ENCODE data around the gene CSMD2. TPM values are rescaled to one million over a fixed set of nuclear protein-coding genes. Genes with fewer than 3 reads are reported as not detected.
"Not testable (repeated sequence)": the region's sequence is repeated elsewhere in the genome, so short reads cannot be mapped to it uniquely, and the experiment has no call there.

Gene CSMD2
- not detected for total RNA-seq

DNA sequence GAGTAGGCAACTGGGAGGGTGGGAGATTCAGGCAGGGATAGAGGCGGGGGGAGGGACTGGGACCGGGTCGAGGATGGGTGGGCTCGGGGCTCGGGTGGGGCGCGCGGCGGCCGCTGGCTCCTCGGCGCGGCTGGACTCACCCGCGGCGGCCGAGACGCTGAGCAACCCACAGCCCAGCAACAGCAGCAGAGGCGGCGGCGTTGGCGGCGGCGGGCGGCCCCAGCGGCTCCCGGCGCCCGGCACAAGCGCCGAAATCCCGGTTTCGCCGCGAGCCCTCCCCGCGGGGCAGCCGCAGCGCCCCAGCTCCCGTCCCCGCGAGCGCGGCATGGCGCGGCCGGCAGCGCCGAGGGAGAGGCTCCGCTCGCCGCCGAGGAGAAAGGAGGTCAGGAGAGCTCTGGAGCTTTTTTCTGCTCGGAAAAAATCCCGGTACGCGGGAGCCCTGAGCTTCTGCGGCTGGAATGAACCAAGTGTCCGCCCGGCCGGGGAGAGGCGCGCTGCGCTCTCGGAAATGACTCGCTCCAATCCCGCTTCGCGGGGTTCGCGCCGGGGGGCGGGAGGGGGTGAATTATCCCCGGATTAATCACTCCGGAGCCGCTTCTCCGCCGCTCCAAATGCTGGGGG, at the start of gene CSMD2:
Gene CSMD2 (minus strand): TSS at position 460 of the 621 bp plus-strand sequence. CDS start 133 bp downstream, at position 327.
- DNase-seq, result no peak
- Mint-ChIP-seq H3K4me1 (peaks cover 8% of the 10 kb centered on the region), H3K27me3 (peaks cover 77% of the 10 kb centered on the region), H3K4me3 (no peak within 1 kb of the TSS), H3K27ac (no peak within 1 kb of the TSS), H3K36me3 (ENCODE audit: low read depth) (peaks cover 5% of the 10 kb centered on the region), H3K9me3 (no peaks in the 10 kb centered on the region)
- CTCF ChIA-PET, result no interaction called here
- POLR2A ChIA-PET, result no interaction called here

DNA sequence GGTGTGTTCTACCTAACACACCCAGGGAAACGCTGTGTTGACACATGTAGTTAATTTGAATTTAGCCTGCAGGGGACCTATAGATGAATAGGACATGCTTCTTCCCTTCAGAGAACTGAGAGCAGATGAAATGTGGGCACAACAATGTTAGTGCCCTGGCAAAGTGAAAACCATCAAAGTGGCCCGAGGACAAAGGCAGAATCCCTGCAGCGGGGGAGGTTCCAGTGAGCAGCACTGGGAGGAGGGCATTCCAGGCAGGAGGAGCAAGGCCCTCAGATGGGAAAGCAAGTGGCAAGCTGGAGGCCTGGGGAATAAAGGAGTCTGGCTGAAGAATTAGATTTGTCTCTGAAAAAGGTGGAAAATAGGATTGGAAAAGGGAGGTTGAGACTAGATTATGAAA, 48.9 kb upstream of the CSMD2 start:
- no peak for DNase-seq
- no peak overlapping the region for H3K27ac Mint-ChIP-seq
- no peaks in the 10 kb centered on the region for H3K36me3 Mint-ChIP-seq (ENCODE audit: low read depth)
- H3K4me1 Mint-ChIP-seq, result no peaks in the 10 kb centered on the region
- ChIA-PET POLR2A (no interaction called here), CTCF (no interaction called here)
- H3K9me3 Mint-ChIP-seq, result no peaks in the 10 kb centered on the region
- no peaks in the 10 kb centered on the region for H3K27me3 Mint-ChIP-seq
- no peak overlapping the region for H3K4me3 Mint-ChIP-seq

DNA sequence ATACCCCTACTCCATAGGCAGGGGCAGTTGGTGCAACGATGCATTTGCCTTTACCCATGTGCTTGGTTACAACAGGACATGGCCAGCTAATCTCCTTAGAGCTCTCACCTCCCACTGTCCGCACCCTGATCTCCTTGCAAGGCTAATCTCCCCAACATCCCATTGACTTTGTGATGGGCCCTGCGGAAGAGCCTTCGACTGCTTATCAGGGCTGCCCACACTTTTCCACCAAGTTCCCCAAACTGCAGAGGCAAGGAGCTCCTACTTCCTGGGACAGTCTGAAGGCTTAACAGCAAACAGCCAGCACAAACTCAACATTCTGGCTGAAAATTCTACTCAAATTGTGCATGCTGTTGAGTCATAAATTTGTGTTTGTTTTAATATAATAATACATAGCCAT, 47.6 kb upstream of the CSMD2 start:
- DNase-seq, result no peak
- H3K4me3 Mint-ChIP-seq, result no peak overlapping the region
- POLR2A ChIA-PET, result no interaction called here
- no peak overlapping the region for H3K27ac Mint-ChIP-seq
- no peaks in the 10 kb centered on the region for H3K36me3 Mint-ChIP-seq (ENCODE audit: low read depth)
- H3K4me1 Mint-ChIP-seq, result no peaks in the 10 kb centered on the region
- no peaks in the 10 kb centered on the region for H3K27me3 Mint-ChIP-seq
- CTCF ChIA-PET, result interaction anchor here (1.0 kb wide), 1 partner anchor 9 kb away, joined by 3 read pairs; no protein-coding TSS in a partner anchor
- no peaks in the 10 kb centered on the region for H3K9me3 Mint-ChIP-seq

DNA sequence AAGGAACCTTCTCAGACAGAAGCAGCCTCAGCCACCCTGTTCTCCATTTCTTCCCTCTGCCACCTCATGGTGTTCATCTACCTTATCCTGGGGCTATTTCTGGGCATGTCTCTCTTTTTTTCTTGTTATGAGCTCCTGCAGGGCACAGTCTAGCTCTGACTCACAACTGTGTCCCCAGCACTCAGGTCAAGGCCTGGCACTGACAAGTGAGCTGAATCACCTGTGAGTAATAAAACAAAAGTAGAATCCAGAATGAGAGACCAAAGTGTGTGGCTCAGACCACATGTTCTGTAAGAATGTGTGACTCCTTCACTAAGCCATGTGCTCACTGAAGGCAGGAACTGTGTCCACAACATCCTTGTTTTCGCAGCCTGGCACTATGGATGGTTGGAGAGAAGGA, 34.9 kb upstream of the CSMD2 start:
- DNase-seq, result no peak
- Mint-ChIP-seq H3K4me1 (no peaks in the 10 kb centered on the region), H3K9me3 (no peaks in the 10 kb centered on the region), H3K4me3 (no peak overlapping the region), H3K27me3 (no peaks in the 10 kb centered on the region), H3K36me3 (ENCODE audit: low read depth) (no peaks in the 10 kb centered on the region), H3K27ac (no peak overlapping the region)
- CTCF ChIA-PET, result no interaction called here
- POLR2A ChIA-PET, result no interaction called here

DNA sequence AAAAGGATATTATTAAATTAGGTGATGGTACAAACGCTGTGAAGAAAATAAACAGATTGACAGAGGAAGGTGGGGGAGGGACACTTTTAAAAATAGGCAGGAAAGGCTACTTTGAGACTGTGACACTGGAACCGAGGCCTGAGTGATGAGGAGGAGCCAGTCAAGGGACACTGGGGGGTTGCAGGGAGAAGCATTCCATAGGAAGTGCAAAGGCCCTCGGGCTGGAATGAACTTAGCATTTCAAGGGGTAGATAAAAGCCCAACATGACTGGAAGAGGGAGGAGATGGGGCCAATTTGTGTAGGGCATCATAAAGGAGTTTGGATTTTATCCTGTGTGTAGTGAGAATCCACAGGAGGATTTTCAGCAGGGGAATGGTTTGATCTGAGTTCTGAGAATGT, 27.6 kb upstream of the CSMD2 start:
- ChIA-PET CTCF (no interaction called here), POLR2A (no interaction called here)
- Mint-ChIP-seq H3K4me1 (no peaks in the 10 kb centered on the region), H3K36me3 (ENCODE audit: low read depth) (no peaks in the 10 kb centered on the region), H3K27ac (no peak overlapping the region), H3K4me3 (no peak overlapping the region), H3K9me3 (peaks cover 9% of the 10 kb centered on the region), H3K27me3 (peaks cover 4% of the 10 kb centered on the region)
- DNase-seq, result no peak

DNA sequence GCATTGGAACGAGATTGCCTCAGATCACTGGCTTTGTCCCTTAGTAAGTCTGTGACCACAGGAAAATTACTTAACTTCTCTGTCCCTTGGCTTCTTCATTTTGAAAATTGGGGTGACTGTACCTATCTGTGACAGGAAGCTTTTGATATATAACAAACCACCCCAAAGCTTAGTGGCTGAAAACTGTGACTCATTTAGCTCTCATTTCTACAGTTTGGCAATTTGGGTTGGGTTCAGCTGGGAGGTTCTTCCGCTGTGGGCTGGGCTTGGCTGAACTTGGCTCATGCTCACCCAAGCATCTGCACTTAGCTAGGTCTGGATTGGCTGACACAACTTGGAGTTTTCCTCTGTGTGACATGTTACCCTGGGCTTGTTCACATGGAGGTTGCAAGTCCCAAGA, 25.7 kb upstream of the CSMD2 start:
- Mint-ChIP-seq H3K4me1 (no peaks in the 10 kb centered on the region), H3K4me3 (no peak overlapping the region), H3K27ac (no peak overlapping the region), H3K36me3 (ENCODE audit: low read depth) (no peaks in the 10 kb centered on the region), H3K9me3 (peaks cover 9% of the 10 kb centered on the region), H3K27me3 (peaks cover 4% of the 10 kb centered on the region)
- DNase-seq, result no peak
- CTCF ChIA-PET, result interaction anchor here (1.3 kb wide), 1 partner anchor 11 kb away, joined by 3 read pairs; no protein-coding TSS in a partner anchor
- POLR2A ChIA-PET, result no interaction called here

DNA sequence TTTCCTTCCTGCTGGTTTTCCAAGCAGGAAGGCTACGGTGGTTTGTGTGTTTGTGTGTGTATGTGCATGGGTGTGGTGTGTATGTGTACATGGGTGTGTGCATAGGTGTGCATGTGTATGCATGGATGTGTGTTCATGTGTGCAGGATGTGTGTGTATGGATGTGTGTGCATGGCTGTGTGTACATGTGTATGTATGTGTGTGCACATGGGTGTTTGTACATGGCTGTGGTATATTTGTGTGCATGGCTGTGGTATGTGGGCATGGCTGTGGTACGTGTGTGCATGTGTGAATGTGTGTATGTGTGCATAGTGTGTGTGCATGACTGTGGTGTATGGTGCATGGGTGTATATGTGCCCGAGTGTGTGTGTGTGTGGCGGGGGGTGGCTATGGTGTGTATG, 24.0 kb upstream of the CSMD2 start:
- H3K4me1 Mint-ChIP-seq, result no peaks in the 10 kb centered on the region
- no peak overlapping the region for H3K27ac Mint-ChIP-seq
- no peak overlapping the region for H3K4me3 Mint-ChIP-seq
- DNase-seq, result no peak
- peaks cover 5% of the 10 kb centered on the region for H3K27me3 Mint-ChIP-seq
- CTCF ChIA-PET, result no interaction called here
- POLR2A ChIA-PET, result no interaction called here
- no peaks in the 10 kb centered on the region for H3K36me3 Mint-ChIP-seq (ENCODE audit: low read depth)
- H3K9me3 Mint-ChIP-seq, result peaks cover 9% of the 10 kb centered on the region

DNA sequence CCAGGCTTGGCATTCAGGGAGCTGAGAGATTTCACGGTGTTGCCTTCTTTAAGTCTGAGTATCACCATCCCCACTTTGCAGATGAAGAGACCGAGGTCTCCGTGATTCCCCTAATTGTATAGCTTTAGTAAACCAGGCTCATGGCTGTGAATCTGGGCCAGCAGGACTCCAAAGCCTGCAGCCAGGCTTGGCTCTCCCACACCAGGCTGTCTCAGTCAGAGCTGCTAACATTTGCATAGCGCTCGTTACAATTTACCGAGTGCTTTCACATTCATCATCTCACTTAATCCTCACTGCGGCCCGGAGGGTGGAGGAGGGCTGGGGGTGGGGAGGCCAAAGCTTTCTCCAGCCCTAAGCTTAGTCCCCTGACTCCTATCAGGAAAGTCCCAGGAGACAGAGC, 23.4 kb upstream of the CSMD2 start:
- H3K4me3 Mint-ChIP-seq, result no peak overlapping the region
- no peaks in the 10 kb centered on the region for H3K4me1 Mint-ChIP-seq
- no peak for DNase-seq
- peaks cover 8% of the 10 kb centered on the region for H3K27me3 Mint-ChIP-seq
- ChIA-PET POLR2A (no interaction called here), CTCF (no interaction called here)
- H3K36me3 Mint-ChIP-seq (ENCODE audit: low read depth), result no peaks in the 10 kb centered on the region
- peaks cover 9% of the 10 kb centered on the region for H3K9me3 Mint-ChIP-seq
- no peak overlapping the region for H3K27ac Mint-ChIP-seq

DNA sequence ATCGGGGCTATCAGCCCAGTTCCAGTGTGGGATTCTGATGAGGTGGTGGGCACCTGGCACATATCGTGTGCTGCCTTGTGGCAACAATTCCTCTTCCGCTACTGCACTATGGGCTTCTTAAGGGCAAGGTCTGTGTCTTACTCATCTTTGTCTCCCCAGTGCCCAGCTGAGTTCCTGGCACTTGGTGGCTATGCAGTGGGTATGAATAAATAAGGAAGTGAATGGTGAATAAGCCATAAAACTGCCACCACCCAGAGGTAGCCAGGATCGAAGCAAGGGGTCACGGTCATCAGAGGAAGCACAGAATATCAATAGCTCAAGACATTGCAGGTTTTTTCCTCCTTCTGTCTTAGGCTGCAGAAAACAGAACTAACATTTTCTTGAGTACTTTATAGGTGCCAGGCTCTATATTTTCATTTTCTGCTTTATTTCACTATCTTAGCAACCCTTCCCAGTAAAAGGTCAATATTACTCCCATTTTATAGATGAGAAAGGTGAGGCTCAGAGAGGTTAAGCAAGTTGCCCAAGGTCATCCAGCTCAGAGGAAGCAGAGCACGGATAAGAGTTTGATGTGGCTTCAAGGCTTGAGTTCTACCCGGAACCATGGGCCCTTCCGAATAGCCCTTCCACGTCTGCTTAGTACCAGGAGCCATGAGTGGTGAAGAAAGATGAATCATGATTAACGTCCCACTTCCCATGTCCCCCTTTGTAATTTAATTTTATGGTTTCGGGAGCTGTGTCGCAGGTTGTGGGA, 21.9 kb upstream of the CSMD2 start:
- no peak overlapping the region for H3K4me3 Mint-ChIP-seq
- no peak for DNase-seq
- H3K27ac Mint-ChIP-seq, result no peak overlapping the region
- CTCF ChIA-PET, result no interaction called here
- H3K9me3 Mint-ChIP-seq, result peaks cover 9% of the 10 kb centered on the region
- H3K27me3 Mint-ChIP-seq, result peaks cover 10% of the 10 kb centered on the region
- no peaks in the 10 kb centered on the region for H3K36me3 Mint-ChIP-seq (ENCODE audit: low read depth)
- H3K4me1 Mint-ChIP-seq, result no peaks in the 10 kb centered on the region
- POLR2A ChIA-PET, result no interaction called here

DNA sequence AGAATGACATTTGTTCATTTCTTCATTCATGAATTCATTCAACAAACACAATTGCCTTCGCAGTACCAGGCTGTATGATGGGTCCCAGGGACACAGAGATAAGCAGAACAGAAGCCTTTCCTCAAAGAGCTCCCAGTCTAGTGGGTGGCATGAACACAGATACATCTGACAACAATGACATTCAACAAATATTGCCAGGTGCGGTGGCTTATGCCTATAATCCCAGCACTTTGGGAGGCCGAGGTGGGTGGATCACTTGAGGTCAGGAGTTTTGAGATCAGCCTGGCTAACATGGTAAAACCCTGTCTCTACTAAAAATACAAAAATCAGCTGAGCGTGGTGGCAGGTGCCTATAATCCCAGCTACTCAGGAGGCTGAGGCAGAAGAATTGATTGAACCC, 18.4 kb upstream of the CSMD2 start:
- H3K9me3 Mint-ChIP-seq; H3K4me3 Mint-ChIP-seq; CTCF ChIA-PET; H3K4me1 Mint-ChIP-seq; H3K27ac Mint-ChIP-seq; DNase-seq; POLR2A ChIA-PET; H3K36me3 Mint-ChIP-seq (ENCODE audit: low read depth): not testable (repeated sequence)
- peaks cover 14% of the 10 kb centered on the region for H3K27me3 Mint-ChIP-seq

DNA sequence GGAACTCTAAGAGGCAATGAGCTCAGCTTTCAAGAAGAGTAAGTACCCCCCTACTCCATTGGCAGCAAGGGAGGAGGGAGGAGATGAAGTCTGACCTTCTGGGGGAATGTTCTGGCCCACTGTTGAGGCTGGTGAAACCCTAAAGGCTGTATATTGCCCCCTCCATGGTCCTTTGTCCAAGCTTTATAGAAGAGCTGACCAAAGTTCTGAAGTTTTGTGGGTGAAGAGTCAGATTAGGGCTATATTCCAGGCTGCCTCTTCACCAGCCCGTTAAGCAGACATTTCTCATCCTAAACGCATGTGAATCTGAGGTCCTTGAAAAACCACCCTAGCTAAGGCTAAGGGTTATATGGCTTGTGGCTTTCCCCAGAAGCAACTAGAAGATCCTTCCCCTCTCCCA, 13.0 kb upstream of the CSMD2 start:
- DNase-seq, result no peak
- no peaks in the 10 kb centered on the region for H3K36me3 Mint-ChIP-seq (ENCODE audit: low read depth)
- H3K27ac Mint-ChIP-seq, result no peak overlapping the region
- peaks cover 35% of the 10 kb centered on the region for H3K27me3 Mint-ChIP-seq
- H3K4me1 Mint-ChIP-seq, result no peaks in the 10 kb centered on the region
- no peaks in the 10 kb centered on the region for H3K9me3 Mint-ChIP-seq
- POLR2A ChIA-PET, result no interaction called here
- CTCF ChIA-PET, result no interaction called here
- H3K4me3 Mint-ChIP-seq, result no peak overlapping the region

DNA sequence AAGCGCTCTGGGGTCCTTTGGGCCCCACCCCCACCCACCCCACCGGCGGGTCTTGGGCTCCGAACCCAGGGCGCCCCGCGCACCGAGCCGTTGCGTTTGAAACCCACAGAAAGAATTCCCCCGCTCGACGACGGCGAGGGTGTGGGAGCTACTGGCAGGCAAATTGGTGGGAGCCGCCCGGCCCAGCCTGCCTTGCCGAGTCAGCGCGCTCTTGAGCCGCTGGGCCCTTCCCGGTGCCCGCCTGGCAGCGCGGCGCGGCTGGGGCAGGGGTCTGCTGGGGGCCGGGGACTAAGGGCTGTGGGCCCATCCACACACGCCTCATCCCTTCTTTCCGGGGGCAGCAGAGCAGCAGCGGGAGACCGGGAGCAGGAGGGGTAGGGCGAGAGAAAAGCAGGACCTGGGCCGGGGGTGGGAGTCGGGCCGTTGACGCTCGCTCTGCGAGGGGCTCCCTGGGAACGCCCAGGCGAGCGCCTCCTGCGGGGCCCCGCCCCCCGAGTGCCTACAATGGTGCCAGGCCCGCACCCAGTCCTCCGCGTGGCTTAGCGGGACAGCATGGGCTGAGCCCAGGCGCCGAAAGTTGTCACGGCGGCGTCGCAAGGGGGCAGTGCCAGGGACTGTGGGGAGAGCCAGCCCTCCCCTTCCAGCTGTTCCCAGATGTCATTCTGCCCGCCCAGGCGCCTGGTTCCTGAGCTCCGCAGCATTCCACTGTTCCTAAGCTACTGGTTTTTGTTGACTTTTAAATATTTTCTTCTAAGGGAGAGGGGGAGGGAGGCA, 12.0 kb upstream of the CSMD2 start, which contains the start of gene C1orf94:
Gene C1orf94 (plus strand): TSS at position 78 of the 774 bp plus-strand sequence. CDS start 883 bp downstream, outside the sequence.
- no peak for DNase-seq
- POLR2A ChIA-PET, result no interaction called here
- Mint-ChIP-seq H3K9me3 (no peaks in the 10 kb centered on the region), H3K27me3 (peaks cover 36% of the 10 kb centered on the region), H3K4me1 (no peaks in the 10 kb centered on the region), H3K4me3 (no peak within 1 kb of the TSS), H3K27ac (no peak within 1 kb of the TSS), H3K36me3 (ENCODE audit: low read depth) (no peaks in the 10 kb centered on the region)
- CTCF ChIA-PET, result no interaction called here

DNA sequence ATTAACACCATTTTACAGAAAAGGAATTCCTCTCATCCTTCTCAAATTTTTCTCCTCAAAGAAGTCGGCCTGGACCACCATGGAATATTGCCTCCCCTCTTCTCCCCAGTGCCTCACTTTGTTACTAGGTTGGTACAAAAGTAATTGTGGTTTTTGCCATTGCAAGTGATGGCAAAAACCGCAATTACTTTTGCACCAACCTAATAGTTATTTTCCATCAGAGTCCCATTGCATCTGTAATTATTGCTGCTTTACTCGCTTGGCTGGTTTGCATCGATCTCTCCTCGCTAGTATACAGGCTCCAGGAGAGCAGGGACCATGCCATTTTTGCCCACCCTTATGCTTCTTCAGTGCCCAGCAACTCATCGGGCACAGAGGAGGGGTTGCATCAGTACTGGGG, 10.7 kb upstream of the CSMD2 start:
- POLR2A ChIA-PET, result no interaction called here
- H3K27me3 Mint-ChIP-seq, result peaks cover 46% of the 10 kb centered on the region
- no peak for DNase-seq

More for the DNA sequence above, 10.7 kb upstream of the CSMD2 start:
- CTCF ChIA-PET, result no interaction called here
- Mint-ChIP-seq H3K4me3 (no peak overlapping the region), H3K27ac (no peak overlapping the region), H3K9me3 (no peaks in the 10 kb centered on the region), H3K4me1 (no peaks in the 10 kb centered on the region), H3K36me3 (ENCODE audit: low read depth) (no peaks in the 10 kb centered on the region)
